B cell (primary cell): ENCODE results near the gene CAMK1D. TPM values are rescaled to one million over a fixed set of nuclear protein-coding genes. Genes with fewer than 3 reads are reported as not detected.

Source experiments
- ATAC-seq: fragments of 200-7000 bp; cut with Tn5 transposase; one replicate; pipeline ENCODE4 v1.10.0; 2021; ENCODE audit warnings: low read depth, mild to moderate bottlenecking, moderate number of reproducible peaks, moderate library complexity
- CTCF ChIA-PET: fragments of 350-600 bp; sonication (Branson Sonifier 250); formaldehyde crosslinking; loops from one replicate; lab custom pipeline; 2021; ENCODE audit warnings: antibody characterized with exemption, inconsistent platforms; lab: Charles Lee
- POLR2A ChIA-PET: fragments of 350-600 bp; sonication (Branson Sonifier 250); formaldehyde crosslinking; loops from one replicate; lab custom pipeline; 2021; ENCODE audit warnings: antibody characterized with exemption; lab: Charles Lee
- DNase-seq: peaks from one replicate; pipeline ENCODE4 v3.0.0; 2013
- H2AFZ ChIP-seq: 2 replicates; pipeline ENCODE4 v1.6.1; 2012; ENCODE audit warnings: mild to moderate bottlenecking, low read depth, low read length; ENCODE audit not compliant: insufficient read depth, poor library complexity, severe bottlenecking
- H3K27ac ChIP-seq, 2 donors: 1 replicate in 1 of 2; 2 replicates in 1 of 2; pipeline ENCODE4 v1.5.1; 2012 to 2013; ENCODE audit warnings: low read length in 2 of 2, mild to moderate bottlenecking in 2 of 2, moderate library complexity in 1 of 2
- H3K27me3 ChIP-seq, 4 experiments: fragments of 200-600 bp in 1 of 4; sonication (generic) in 1 of 4; replicated peaks in 1 of 4; 1 replicate in 2 of 4; 2 replicates in 2 of 4; pipeline versions ENCODE4 v1.6.1 to v1.7.0; 2013 to 2016; ENCODE audit warnings: low read length in 3 of 4, mild to moderate bottlenecking in 2 of 4, mixed read lengths in 1 of 4, moderate library complexity in 1 of 4; ENCODE audit not compliant: insufficient read depth in 4 of 4, control insufficient read depth in 3 of 4; ENCODE audit errors: control extremely low read depth in 1 of 4
- H3K36me3 ChIP-seq, 2 experiments: replicated peaks in 1 of 2; 1 replicate in 1 of 2; 2 replicates in 1 of 2; pipeline versions ENCODE4 v1.6.1 to v1.7.1; 2013; ENCODE audit warnings: low read length in 1 of 2; ENCODE audit not compliant: insufficient read depth in 2 of 2, control insufficient read depth in 1 of 2; ENCODE audit errors: control extremely low read depth in 1 of 2, extremely low read depth in 1 of 2
- H3K4me1 ChIP-seq, 2 donors: fragments of 200-600 bp in 1 of 2; sonication (generic) in 1 of 2; 1 replicate in 1 of 2; 2 replicates in 1 of 2; pipeline versions ENCODE4 v1.5.1 to v1.6.1; 2013 to 2017; ENCODE audit warnings: low read length in 2 of 2; ENCODE audit not compliant: control insufficient read depth in 2 of 2, insufficient read depth in 2 of 2
- H3K4me2 ChIP-seq: replicated peaks from 2 replicates; pipeline ENCODE3; 2012; ENCODE audit warnings: mild to moderate bottlenecking, low read depth, low read length; ENCODE audit not compliant: poor library complexity, severe bottlenecking
- H3K4me3 ChIP-seq, 5 experiments: fragments of 200-600 bp in 1 of 5; sonication (generic) in 1 of 5; 1 replicate in 3 of 5; 2 replicates in 2 of 5; pipeline versions ENCODE4 v1.5.1 to v1.7.0; 2011 to 2016; ENCODE audit warnings: low read length in 4 of 5, mild to moderate bottlenecking in 4 of 5, low read depth in 2 of 5, control low read depth in 1 of 5, moderate library complexity in 1 of 5; ENCODE audit not compliant: insufficient read depth in 1 of 5; ENCODE audit errors: control extremely low read depth in 1 of 5, extremely low read depth in 1 of 5
- H3K79me2 ChIP-seq: fragments of 200-600 bp; sonication (generic); one replicate; pipeline ENCODE4 v1.6.0; 2016; ENCODE audit warnings: low read length; ENCODE audit not compliant: control insufficient read depth, insufficient read depth
- H3K9ac ChIP-seq: fragments of 200-600 bp; sonication (generic); 2 replicates; pipeline ENCODE4 v1.6.1; 2017; ENCODE audit warnings: mild to moderate bottlenecking, low read length, moderate library complexity
- H3K9me3 ChIP-seq, 3 donors: one replicate each; pipeline versions ENCODE4 v1.6.1 to v1.7.1; 2013; ENCODE audit warnings: low read length in 2 of 3; ENCODE audit not compliant: control insufficient read depth in 2 of 3, insufficient read depth in 1 of 3; ENCODE audit errors: control extremely low read depth in 1 of 3
- H4K20me1 ChIP-seq: 2 replicates; pipeline ENCODE4 v1.6.0; 2012; ENCODE audit warnings: mild to moderate bottlenecking, low read length; ENCODE audit not compliant: insufficient read depth, control insufficient read depth, poor library complexity, severe bottlenecking
- H3K27ac Mint-ChIP-seq: one replicate; pipeline ENCODE4 v1.8.0; 2021; ENCODE audit warnings: mixed read lengths
- H3K27me3 Mint-ChIP-seq: one replicate; pipeline ENCODE4 v1.8.0; 2021; ENCODE audit warnings: mixed read lengths
- H3K4me1 Mint-ChIP-seq: one replicate; pipeline ENCODE4 v1.8.0; 2021; ENCODE audit warnings: mixed read lengths
- H3K4me3 Mint-ChIP-seq: one replicate; pipeline ENCODE4 v1.8.0; 2021; ENCODE audit warnings: mixed read lengths
- H3K9me3 Mint-ChIP-seq: one replicate; pipeline ENCODE4 v1.8.0; 2022; ENCODE audit warnings: mixed read lengths; ENCODE audit not compliant: insufficient read depth
- CTCF ChIP-seq: fragments of 200-600 bp; IDR thresholded peaks from one replicate; pipeline ENCODE4 v1.8.0; 2022; ENCODE audit warnings: antibody characterized with exemption, mild to moderate bottlenecking
- EZH2 ChIP-seq: IDR thresholded peaks from 2 replicates; pipeline ENCODE4 v1.6.1; 2012; ENCODE audit warnings: borderline replicate concordance, low read depth, mild to moderate bottlenecking, moderate library complexity, low read length; ENCODE audit not compliant: insufficient read depth, poor library complexity, severe bottlenecking
- WGBS: methylation state at CpG from one replicate; pipeline ENCODE4 v1.1.5; 2013; ENCODE audit warnings: missing lambda C conversion rate; ENCODE audit not compliant: insufficient coverage; 5-methylcytosine and 5-hydroxymethylcytosine counted together
- intact Hi-C: fragments of 100-400 bp; cut with micrococcal nuclease; formaldehyde crosslinking; loops from one replicate; pipeline ENCODE4 v1.10.0; 2022
- polyA plus RNA-seq: library from polyadenylated mRNA; depleted of rRNA; stranded (reverse); fragments of >200 nt; gene quantifications from 2 replicates; pipeline ENCODE4 v1.2.3, GENCODE V29; 2012
- total RNA-seq, 2 donors: library from RNA; stranded (reverse); fragments of 120-200 nt in 1 of 2; gene quantifications; 1 replicate in 1 of 2; 2 replicates in 1 of 2; pipeline versions ENCODE4 v1.2.3 to v1.2.4, GENCODE V29; 2013 to 2022

CAMK1D gene
- total and polyA plus RNA-seq, 2 donors (not counting 1 experiment from before 2014, with no cell fraction given) = 34.1 to 69.7 TPM

DNA sequence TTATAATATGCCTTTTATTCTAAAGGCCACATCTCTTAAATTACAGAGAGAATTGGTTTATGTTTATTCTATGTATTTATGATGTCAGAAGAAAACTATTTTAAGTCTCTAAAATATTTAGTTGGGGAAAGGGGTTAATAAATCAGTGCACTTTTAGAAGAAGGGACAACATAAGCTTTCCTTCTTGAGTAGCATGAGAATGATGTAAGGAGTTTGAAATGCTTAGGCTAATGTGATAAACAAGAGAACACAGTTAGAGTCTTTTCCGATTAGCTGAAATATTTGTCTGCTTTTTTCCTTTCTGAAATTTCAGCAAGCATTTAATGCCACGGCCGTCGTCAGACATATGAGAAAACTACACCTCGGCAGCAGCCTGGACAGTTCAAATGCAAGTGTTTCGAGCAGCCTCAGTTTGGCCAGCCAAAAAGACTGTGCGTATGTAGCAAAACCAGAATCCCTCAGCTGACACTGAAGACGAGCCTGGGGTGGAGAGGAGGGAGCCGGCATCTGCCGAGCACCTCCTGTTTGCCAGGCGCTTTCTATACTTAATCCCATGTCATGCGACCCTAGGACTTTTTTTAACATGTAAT is 476.0 kb downstream of the CAMK1D start:
- no peak for TF ChIP-seq EZH2
- no peak for TF ChIP-seq CTCF
- DNase-seq = no peak
- no peaks in the 10 kb centered on the region for H3K27me3 Mint-ChIP-seq
- no peaks in the 10 kb centered on the region for H3K4me1 Mint-ChIP-seq
- no peaks in the 10 kb centered on the region for H3K27me3 ChIP-seq
- no peaks in the 10 kb centered on the region for H3K9me3 Mint-ChIP-seq
- no peak overlapping the region for H2AFZ ChIP-seq
- no peak overlapping the region for H3K4me2 ChIP-seq
- H3K36me3 ChIP-seq = peaks cover 0 to 62% of the 10 kb centered on the region in 2 experiments
- H4K20me1 ChIP-seq = peaks cover 4% of the 10 kb centered on the region
- H3K27ac Mint-ChIP-seq = no peak overlapping the region
- H3K9me3 ChIP-seq = peaks cover 0 to 4% (median 0%) of the 10 kb centered on the region in 3 donors
- WGBS = 96% methylated on average over 6 of the region's 12 CpGs
- intact Hi-C loops = no loop called here
- H3K4me3 Mint-ChIP-seq = no peak overlapping the region
- H3K27ac ChIP-seq = no peak overlapping the region
- no peaks in the 10 kb centered on the region for H3K4me1 ChIP-seq
- no peak for ATAC-seq
- no peak overlapping the region for H3K4me3 ChIP-seq
- H3K9ac ChIP-seq = no peak overlapping the region
- POLR2A ChIA-PET = no interaction called here
- CTCF ChIA-PET = no interaction called here
- no peaks in the 10 kb centered on the region for H3K79me2 ChIP-seq

- intact Hi-C loops = no loop called here
- no peak overlapping the region for H3K4me3 ChIP-seq
- POLR2A ChIA-PET = no interaction called here
- H3K79me2 ChIP-seq = no peaks in the 10 kb centered on the region
- Mint-ChIP-seq H3K27me3 (no peaks in the 10 kb centered on the region), H3K4me3 (no peak overlapping the region), H3K27ac (no peak overlapping the region), H3K4me1 (no peaks in the 10 kb centered on the region), H3K9me3 (no peaks in the 10 kb centered on the region)
- no peak overlapping the region for H2AFZ ChIP-seq
- no peak overlapping the region for H3K27ac ChIP-seq
- no peaks in the 10 kb centered on the region for H3K4me1 ChIP-seq
- no peaks in the 10 kb centered on the region for H3K9me3 ChIP-seq
- DNase-seq = no peak
- H3K9ac ChIP-seq = no peak overlapping the region
- CTCF ChIA-PET = interaction anchor here (1.2 kb wide), 1 partner anchor 612 kb away, joined by 3 read pairs; no protein-coding TSS in a partner anchor
- no peaks in the 10 kb centered on the region for H3K27me3 ChIP-seq
- peaks cover 0 to 64% of the 10 kb centered on the region in 2 experiments for H3K36me3 ChIP-seq
- no peak overlapping the region for H3K4me2 ChIP-seq
- peak; percentile 18 for TF ChIP-seq CTCF
- TF ChIP-seq EZH2 = no peak
- ATAC-seq = no peak
- 79% methylated on average over 6 of the region's 6 CpGs for WGBS
- no peaks in the 10 kb centered on the region for H4K20me1 ChIP-seq
These were observed 477.5 kb downstream of the CAMK1D start for GRCh38 chr10:12826800-12827372.
